HG03039 (cell line): ENCODE data around the gene MSRB3.
"Not testable (repeated sequence)": the region's sequence is repeated elsewhere in the genome, so short reads cannot be mapped to it uniquely, and the experiment has no call there.

Source experiments
- ATAC-seq: cut with Tn5 transposase; IDR thresholded peaks from one replicate; pipeline ENCODE4 v1.9.1; 2021; ENCODE audit warnings: mild to moderate bottlenecking, moderate library complexity; ENCODE audit not compliant: unreplicated experiment

The MSRB3 gene

GRCh38 chr12:65449400-65449799 lies 170.9 kb downstream of the MSRB3 start:
- ATAC-seq: no peak

DNA sequence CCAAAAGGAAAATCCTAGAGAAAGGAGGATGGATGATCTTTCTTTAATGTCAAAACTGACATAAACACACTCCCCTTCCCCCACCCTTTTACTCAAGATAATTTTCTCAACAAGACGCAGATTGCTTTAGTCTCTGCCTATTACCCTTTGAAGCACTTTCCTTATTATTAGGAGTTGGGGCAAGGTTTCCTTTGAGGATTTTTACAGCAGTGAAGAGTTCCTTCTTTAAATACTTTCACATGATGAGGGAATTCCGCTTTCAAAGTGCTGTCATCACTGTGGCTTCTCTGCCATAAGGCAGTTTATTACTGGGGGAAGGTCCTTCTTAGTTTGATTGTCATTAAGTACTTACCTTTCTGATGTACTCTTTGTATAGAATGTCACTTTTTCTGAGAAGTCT lies 172.1 kb downstream of the MSRB3 start:
- ATAC-seq: no peak

GRCh38 chr12:65454115-65454787 lies 175.8 kb downstream of the MSRB3 start:
- ATAC-seq: no peak

DNA sequence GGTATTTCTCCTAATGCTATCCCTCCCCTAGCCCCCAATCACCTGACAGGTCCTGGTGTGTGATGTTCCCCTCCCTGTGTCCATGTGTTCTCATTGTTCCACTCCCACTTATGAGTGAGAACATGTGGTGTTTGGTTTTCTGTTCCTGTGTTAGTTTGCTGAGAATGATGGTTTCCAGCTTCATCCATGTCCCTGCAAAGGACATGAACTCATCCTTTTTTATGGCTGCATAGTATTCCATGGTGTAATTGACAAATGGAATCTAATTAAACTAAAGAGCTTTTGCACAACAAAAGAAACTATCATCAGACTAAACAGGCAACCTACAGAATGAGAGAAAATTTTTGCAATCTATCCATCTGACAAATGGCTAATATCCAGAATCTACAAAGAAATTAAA lies 178.9 kb downstream of the MSRB3 start:
- not testable (repeated sequence) for ATAC-seq

DNA sequence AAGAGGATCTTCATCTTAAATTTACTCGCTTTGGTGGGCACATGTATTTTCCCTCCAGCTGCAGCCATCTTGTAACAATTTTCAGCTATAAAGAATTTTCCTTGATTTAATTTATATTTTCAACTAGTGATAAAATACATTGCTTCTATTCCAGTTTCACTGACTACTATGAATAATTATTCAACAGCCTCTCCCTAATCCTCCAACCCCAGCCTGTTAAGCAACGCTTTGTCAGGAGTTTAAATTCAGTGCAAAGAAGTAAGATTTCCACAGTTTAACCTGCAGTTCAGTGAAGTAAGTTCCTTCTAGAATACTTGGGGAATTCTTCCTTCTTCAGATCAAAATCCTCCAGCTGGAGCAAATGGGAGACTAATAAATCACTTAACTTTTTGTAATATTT lies 180.2 kb downstream of the MSRB3 start:
- ATAC-seq: no peak

DNA sequence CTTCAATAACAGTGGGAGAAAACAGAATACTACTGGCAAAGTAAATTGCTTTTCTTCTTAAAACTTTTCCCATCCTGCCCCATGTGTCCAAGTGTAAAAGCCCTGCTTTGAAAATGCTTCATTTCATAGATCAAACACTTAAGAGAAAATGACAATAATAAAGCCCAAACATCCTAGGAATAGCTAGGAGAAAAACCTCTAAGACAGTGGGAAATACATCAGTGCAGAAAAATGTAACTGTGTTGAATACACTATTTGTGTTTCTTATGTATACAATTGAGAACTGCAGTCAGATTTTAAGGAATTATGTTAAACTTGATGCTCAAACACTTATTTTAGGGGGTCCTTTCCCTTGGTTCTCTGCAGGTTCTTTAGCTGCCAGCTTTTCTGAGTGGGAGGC lies 181.1 kb downstream of the MSRB3 start:
- ATAC-seq: no peak

DNA sequence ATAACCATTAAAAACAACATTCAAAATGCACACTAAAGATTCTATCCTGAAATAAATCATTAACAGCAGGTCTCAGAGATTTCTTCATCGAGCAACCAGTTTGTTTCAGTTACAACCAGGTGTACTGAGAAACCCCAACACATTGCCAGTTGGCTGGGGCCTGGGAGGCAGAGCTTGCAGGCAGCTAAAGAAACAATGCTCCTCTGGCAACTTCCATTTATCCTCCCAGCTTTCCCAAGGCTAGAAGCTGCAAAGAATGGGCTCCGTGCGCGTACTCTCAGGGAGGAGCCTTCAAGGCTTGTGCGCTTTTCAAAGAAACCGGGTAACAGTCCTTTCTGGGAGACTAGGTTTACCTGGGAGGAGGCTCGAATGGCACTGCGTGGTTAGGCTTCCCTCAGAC lies 181.6 kb downstream of the MSRB3 start:
- ATAC-seq: no peak

DNA sequence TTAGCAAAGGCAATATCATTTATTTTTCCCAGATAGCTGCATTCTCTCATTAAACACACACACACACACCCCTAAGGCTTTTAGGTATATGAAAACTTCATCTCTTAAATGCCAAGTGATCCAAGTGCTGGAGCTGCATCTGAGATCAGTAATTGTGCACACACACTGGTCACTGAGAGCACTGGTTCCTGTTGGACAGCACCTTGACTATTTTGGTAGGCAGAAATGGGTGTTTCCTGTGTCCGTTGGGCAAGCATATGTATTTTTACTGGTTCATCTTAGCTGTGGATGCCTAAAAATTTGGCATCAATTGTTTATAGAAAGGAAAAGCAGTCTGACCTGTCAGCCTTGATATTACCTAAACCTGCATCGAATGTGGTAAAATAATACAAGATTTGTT lies 182.5 kb downstream of the MSRB3 start:
- no peak for ATAC-seq

- no peak for ATAC-seq
Observed at GRCh38 chr12:65462484-65462883, 184.0 kb downstream of the MSRB3 start.

- ATAC-seq: no peak
Observed at GRCh38 chr12:65463082-65463481, 184.6 kb downstream of the MSRB3 start.

DNA sequence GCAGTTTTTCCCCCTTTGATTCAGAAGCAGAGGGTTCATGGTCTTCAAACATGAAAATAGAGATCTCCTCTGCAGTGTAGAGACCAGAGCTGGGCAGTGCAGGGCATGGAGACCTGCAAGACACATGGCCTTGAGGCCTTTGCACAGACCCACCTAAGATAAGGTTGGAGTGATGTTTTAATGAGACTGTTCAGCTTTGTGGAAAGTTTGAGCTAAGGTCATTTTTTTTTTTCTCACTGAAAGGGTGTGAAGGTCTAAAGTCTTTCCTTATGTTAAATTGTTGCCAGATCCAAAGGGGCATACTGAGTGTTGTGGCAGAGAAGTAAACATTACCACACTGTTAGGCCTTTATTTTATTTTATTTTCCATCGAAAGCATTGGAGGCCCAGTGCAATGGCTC lies 185.1 kb downstream of the MSRB3 start:
- ATAC-seq: no peak

DNA sequence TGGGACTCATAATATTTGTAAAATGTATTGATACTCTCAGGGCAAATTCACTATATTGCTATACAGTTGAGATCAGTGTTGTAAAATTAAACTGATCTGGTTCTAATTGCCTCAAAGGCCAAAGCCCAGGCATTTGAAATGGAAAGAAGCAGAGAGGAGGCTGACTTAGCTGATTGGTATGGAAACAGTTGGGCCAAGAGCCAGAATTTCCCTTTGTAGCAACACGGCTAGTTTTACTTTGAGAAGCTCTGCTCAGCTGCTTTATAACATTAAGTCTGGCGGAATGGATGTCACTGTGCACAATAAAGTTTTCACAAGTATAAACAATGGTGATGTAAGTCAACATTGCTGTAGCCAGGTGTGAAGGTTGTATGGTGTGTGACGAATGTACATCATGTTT lies 186.4 kb downstream of the MSRB3 start:
- no peak for ATAC-seq

DNA sequence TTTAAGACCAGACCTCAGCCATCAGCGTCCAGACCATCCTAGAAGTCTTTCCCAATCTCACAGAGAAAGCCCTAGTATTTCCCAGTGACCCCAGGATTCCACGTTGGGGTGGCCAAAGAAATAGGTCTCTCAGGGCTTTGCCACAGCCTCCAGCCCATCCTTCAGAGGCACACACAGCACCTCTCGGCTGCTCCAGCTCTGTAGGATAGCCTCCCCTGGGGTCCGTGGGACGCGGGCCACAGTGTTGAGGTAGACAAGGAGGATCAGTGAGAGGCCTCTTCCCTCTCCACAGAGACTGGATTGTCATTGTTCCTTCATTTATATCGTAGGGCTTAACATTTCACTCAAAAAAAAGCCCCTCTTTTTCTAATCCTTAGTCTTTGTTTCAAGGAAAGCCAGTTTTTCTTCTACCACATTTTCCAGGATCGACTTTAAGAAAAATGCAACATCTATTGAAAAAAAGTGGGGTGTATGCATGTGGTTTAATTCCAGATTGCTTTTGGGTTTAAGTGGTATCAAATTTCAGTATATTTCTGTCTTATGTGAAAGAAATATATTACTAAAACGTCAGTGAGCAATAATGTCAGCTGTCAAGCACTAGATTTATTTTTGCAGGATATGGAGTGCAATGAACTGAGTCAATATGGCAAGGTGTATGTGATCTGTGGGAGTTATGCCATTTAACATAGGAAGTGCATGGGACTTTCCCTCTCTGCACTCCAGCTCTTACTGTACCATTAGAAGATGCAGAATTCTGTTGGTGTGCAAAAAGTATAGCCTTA lies 187.5 kb downstream of the MSRB3 start:
- ATAC-seq: no peak

DNA sequence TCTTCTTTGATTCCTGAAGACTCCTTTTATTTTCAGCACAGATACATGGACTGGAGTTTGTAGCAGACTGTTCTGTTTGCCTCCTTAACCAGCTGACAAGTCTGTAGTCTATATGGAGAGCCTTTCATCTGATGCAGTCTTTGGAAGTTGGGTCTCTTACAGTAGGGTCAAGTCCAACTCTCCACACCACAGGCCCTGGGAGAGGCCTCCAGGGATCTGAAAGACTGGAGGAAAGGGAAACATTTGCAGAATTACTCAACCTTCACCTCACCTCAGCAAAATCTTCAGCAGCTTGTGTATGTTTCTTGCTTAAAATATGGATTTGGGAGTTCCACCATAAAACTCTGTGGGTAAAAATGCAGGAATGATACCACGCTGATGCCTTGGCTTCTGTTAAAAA lies 188.4 kb downstream of the MSRB3 start:
- ATAC-seq: no peak

GRCh38 chr12:65470256-65470655 lies 191.8 kb downstream of the MSRB3 start:
- ATAC-seq: no peak

- no peak for ATAC-seq
Observed at GRCh38 chr12:65472079-65472478, 193.6 kb downstream of the MSRB3 start.

DNA sequence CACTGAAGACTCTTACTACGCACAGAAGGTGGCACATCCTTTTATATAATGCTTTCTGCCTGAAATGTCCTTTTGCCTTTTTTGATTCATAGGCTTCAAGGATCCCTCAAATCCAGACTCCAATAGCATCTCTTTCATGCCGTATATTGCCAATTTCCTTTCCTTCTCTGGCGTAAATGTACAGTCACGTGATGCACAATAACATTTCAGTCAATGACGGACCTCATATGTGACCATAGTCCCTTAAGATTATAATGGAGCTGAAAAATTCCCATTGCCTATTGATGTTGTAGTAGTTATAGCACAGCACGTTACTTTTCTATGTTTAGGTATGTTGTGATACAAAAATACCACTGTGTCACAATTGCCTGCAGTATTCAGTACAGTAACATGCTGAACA lies 196.3 kb downstream of the MSRB3 start:
- no peak for ATAC-seq

DNA sequence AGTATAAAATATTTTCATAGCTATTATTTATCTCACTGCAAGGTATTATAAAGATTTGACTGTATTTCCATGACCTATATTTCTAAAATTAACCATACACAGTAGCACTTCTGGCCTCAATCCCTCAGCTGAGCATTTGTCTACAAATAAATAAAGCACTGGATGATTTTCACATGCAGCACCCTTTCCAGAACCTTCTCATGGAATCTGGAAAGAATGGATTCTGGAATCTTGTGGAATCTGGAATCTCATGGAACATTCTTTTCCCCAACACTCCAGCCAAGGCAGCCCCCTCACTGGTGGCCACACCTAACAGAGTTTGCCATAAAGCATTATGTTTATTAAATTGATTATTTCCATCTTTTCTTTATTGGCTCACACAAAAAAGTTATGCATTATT lies 199.2 kb downstream of the MSRB3 start:
- no peak for ATAC-seq

DNA sequence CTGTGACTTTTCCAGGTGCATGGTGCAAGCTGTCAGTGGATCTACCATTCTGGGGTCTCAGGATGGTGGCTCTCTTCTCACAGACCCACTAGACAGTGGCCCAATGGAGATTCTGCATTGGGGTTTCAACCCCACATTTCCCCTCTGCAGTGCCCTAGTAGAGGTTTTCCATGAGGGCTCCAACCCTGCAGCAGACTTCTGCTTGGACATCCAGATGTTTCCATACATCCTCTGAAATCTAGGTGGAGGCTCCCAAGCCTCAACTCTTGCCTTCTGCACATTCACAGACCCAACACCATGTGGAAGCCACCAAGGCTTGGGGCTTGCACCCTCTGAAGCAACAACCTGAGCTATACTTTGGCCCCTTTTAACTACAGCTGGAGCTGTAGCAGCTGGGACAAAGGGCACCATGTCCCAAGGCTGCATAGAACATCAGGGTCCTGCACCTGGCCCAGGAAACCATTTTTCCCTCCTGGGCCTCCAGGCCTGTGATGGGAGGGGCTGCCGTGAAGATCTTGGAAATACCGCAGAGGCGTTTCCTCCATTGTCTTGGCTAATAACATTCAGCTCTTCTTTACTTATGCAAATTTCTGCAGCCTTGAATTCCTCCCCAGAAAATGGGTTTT lies 205.5 kb downstream of the MSRB3 start:
- not testable (repeated sequence) for ATAC-seq

DNA sequence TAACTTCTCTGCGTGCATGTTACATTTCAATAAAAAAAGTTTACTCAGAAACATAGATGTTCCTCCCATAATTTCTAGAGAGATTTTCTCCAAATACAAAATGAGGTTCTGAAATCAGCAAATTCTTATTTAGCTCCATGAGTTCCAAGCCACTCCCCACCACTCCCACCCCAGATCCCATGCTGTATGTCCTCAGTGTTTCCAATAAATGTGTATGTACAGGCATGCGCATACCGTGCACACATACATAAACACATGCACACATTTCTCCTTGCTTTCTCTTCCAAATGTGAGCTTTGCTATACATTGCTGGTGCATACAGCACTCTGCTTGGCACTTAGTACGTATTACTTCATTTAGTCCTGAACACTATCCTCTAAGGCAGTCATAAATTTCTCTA lies 209.7 kb downstream of the MSRB3 start:
- ATAC-seq: no peak

- no peak for ATAC-seq
Observed at GRCh38 chr12:65490250-65490649, 211.8 kb downstream of the MSRB3 start.
